NB4 (cell line): ENCODE measurements around the gene POLH.
"Not testable (repeated sequence)": the region's sequence is repeated elsewhere in the genome, so short reads cannot be mapped to it uniquely, and the experiment has no call there.

Experiments used
- DNase-seq: peaks from one replicate; pipeline ENCODE4 v3.0.0; 2010; ENCODE audit warnings: low read depth
- H3K4me3 ChIP-seq: one replicate; pipeline ENCODE4 v1.5.1; 2011; ENCODE audit warnings: mild to moderate bottlenecking, low read depth, low read length, moderate library complexity
- CTCF ChIP-seq: IDR thresholded peaks from one replicate; pipeline ENCODE4 v1.5.1; 2012; ENCODE audit warnings: low read depth, low read length
- MAX ChIP-seq: IDR thresholded peaks from 2 replicates; pipeline ENCODE4 v1.6.1; 2011; ENCODE audit warnings: low read depth, low read length
- MYC ChIP-seq: IDR thresholded peaks from 2 replicates; pipeline ENCODE4 v1.6.1; 2011; ENCODE audit warnings: low read depth, low read length
- POLR2A ChIP-seq: IDR thresholded peaks from 2 replicates; pipeline ENCODE4 v1.6.1; 2011; ENCODE audit warnings: mild to moderate bottlenecking; ENCODE audit not compliant: insufficient read length; ENCODE audit errors: extremely low read depth

Gene POLH

GRCh38 chr6:43575772-43576551 is at the start of gene POLH, which contains the start of gene XPO5:
POLH (plus strand) TSS chr6:43576185; CDS start chr6:43582320, 6,135 bp downstream.
XPO5 (minus strand) TSS chr6:43576038; CDS start chr6:43575864, 174 bp downstream.
- peak within 1 kb of the TSS; percentile 98 for H3K4me3 ChIP-seq
- TF ChIP-seq CTCF: peak; percentile 10
- peak; percentile 88 for TF ChIP-seq POLR2A
- TF ChIP-seq MAX: no peak; the same call in 1 of the 2 replicates
- TF ChIP-seq MYC: peak; percentile 85

GRCh38 chr6:43532201-43532600 is 43.8 kb upstream of the POLH start:
- no peak overlapping the region for H3K4me3 ChIP-seq
- TF ChIP-seq MAX: no peak
- TF ChIP-seq POLR2A: no peak
- no peak for TF ChIP-seq MYC
- DNase-seq: no peak

More at GRCh38 chr6:43575772-43576551, at the start of gene POLH, which contains the start of gene XPO5:
- DNase-seq: peak; percentile 96

- DNase-seq, H3K4me3 ChIP-seq: not testable (repeated sequence)
These were observed 37.0 kb upstream of the POLH start for GRCh38 chr6:43538986-43539385.

DNA sequence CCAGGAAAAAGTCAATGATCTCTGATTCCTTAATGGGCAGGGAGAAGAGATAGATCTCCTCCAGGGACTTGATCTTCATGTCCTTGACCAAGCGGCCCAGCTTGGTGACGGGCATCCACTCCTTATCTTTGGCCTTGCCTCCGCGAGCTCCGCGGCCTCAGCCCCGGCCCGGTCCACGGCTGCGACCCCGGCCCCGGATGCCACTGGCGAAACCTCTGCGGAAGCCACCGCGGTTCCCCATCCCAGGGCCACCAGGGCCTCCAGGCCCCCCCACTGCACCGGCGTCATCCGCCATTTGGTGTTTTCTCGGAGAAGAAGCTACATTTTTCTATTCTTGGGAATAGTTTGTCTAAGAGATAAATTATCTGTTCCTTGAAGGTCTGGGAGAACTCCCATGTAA is 36.6 kb upstream of the POLH start:
- H3K4me3 ChIP-seq, DNase-seq: not testable (repeated sequence)

DNA sequence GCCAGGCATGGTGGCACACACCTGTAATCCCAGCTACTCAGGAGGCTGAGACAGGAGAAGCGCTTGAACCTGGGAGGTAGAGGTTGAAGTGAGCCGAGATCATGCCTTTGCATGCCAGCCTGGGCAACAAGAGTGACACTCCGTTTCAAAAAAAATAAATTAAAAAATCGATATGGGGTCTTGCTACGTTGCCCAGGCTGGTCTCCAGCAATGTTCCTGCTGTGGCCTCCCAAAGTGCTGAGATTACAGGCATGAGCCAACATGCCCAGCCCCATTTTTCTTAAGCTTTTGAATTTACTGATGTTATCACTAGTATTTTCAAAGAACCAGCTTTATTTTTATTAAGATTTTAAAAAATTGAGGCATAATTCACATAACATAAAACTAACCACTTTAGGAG is 35.5 kb upstream of the POLH start:
- DNase-seq: no peak
- no peak for TF ChIP-seq MAX
- TF ChIP-seq MYC: no peak
- no peak for TF ChIP-seq CTCF
- no peak for TF ChIP-seq POLR2A
- no peak overlapping the region for H3K4me3 ChIP-seq

DNA sequence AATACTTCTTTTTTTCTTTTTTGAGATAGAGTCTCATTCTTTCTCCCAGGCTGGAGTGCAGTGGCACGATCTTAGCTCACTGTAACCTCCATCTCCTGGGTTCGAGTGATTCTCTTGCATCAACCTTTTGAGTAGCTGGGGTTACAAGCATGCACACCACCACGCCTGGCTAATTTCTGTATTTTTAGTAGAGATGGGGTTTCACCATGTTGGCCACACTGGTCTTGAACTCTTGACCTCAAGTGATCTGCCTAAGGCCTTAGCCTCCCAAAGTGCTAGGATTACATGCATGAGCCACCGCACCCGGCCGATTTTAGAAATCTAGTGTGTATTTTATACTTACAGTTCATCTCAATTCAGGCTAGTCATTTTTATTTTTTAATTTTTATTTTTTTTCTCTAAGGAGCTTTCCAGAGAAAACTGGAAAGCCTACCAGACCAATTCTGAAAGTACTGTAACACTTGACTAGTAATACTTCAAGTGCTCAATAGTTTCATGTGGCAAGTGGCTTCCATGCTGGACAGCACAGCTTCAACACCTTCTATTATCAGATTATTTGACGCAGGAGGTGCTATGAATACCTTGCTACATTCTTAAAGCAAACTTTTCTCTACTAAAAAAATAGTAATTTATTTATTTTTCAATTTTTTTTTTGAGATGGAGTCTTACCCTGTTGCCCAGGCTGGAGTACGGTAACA is 34.1 kb upstream of the POLH start:
- no peak for TF ChIP-seq MAX
- no peak for TF ChIP-seq POLR2A
- TF ChIP-seq MYC: no peak
- no peak for TF ChIP-seq CTCF
- no peak for DNase-seq

GRCh38 chr6:43544461-43544860 is 31.5 kb upstream of the POLH start:
- no peak overlapping the region for H3K4me3 ChIP-seq
- DNase-seq: no peak

More for the DNA sequence above, 34.1 kb upstream of the POLH start:
- no peak overlapping the region for H3K4me3 ChIP-seq

More at GRCh38 chr6:43544461-43544860, 31.5 kb upstream of the POLH start:
- TF ChIP-seq MAX (no peak), POLR2A (no peak), CTCF (no peak), MYC (no peak)
